ENCODE data around the gene OPCML.

Gene OPCML

DNA sequence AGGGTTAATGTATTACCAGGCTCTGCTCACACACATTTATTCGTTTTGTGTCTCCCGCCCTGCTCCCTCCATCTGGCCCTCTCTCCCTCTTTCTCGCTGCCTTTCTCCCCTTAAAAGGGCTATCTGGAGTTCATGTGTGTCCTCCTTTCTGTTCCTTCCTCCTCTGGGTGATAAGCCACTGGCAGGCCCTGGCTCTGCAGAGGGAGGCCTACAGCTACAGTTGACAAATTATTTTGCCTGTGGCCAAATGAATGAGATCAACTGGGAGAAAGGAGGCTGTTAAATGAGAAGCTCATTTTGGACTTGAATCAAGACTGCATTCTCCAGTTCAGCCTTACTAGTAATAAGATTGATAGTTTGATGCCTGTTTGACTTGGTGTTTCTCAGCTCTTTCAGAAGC lies 17.5 kb upstream of the OPCML start:
- Histone ChIP-seq H3K9me2 (replicated peaks; ENCODE audit: insufficient read depth, low read length) (no peaks in the 10 kb centered on the region), H3K27ac (ENCODE audit: low read depth, low read length) (no peak overlapping the region), H3K36me3 (ENCODE audit: low read length) (no peaks in the 10 kb centered on the region), H3K27me3 (ENCODE audit: low read length) (no peaks in the 10 kb centered on the region), H4K20me1 (ENCODE audit: low read depth, low read length) (no peaks in the 10 kb centered on the region), H3K79me2 (ENCODE audit: insufficient read depth, low read length) (no peaks in the 10 kb centered on the region), H2AFZ (ENCODE audit: low read depth, low read length, severe bottlenecking) (no peak overlapping the region), H3K4me2 (ENCODE audit: low read depth, low read length, poor library complexity, severe bottlenecking) (no peak overlapping the region), H3K9me3 (ENCODE audit: insufficient read depth, low read length) (no peaks in the 10 kb centered on the region), H3F3A (ENCODE audit: insufficient read depth) (no peaks in the 10 kb centered on the region), H3K9ac (ENCODE audit: low read length) (no peak overlapping the region), H3K4me3 (ENCODE audit: insufficient read depth, low read length, poor library complexity, severe bottlenecking) (no peak overlapping the region)
- TF ChIP-seq, protein P1, sequence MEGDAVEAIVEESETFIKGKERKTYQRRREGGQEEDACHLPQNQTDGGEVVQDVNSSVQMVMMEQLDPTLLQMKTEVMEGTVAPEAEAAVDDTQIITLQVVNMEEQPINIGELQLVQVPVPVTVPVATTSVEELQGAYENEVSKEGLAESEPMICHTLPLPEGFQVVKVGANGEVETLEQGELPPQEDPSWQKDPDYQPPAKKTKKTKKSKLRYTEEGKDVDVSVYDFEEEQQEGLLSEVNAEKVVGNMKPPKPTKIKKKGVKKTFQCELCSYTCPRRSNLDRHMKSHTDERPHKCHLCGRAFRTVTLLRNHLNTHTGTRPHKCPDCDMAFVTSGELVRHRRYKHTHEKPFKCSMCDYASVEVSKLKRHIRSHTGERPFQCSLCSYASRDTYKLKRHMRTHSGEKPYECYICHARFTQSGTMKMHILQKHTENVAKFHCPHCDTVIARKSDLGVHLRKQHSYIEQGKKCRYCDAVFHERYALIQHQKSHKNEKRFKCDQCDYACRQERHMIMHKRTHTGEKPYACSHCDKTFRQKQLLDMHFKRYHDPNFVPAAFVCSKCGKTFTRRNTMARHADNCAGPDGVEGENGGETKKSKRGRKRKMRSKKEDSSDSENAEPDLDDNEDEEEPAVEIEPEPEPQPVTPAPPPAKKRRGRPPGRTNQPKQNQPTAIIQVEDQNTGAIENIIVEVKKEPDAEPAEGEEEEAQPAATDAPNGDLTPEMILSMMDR (IDR thresholded peaks at IDR 0.05; ENCODE audit: insufficient read depth, low read length, poor library complexity, severe bottlenecking), result no peak
- TF ChIP-seq EZH2phosphoT487 (conservative IDR thresholded peaks at IDR 0.05; ENCODE audit: low read length), result no peak

DNA sequence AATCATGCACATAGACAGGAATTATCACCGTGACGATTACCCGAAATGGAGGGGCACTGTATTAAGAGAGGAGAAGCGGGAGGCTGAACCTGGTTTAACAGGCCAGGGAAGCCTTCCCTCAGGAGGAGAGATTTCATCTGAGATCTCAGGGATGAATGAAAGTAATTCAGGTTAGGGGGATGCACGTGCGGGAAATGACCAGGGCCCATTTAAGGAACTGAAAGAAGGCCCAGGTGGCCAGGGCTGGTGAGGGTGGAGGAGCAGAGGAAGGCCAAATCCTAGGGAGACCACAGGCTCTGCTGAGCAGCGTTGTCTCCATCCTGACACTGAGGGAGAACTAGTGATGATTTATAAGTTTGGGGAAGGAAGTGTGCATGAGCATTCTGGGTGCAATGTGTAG lies 16.3 kb upstream of the OPCML start:
- TF ChIP-seq, protein P1 (IDR thresholded peaks at IDR 0.05; ENCODE audit: insufficient read depth, low read length, poor library complexity, severe bottlenecking), result no peak
- no peak for TF ChIP-seq EZH2phosphoT487 (conservative IDR thresholded peaks at IDR 0.05; ENCODE audit: low read length)
- Histone ChIP-seq H2AFZ (ENCODE audit: low read depth, low read length, severe bottlenecking) (no peak overlapping the region), H3K4me3 (ENCODE audit: insufficient read depth, low read length, poor library complexity, severe bottlenecking) (no peak overlapping the region), H3K9me2 (replicated peaks; ENCODE audit: insufficient read depth, low read length) (no peaks in the 10 kb centered on the region), H3K27ac (ENCODE audit: low read depth, low read length) (no peak overlapping the region), H3K4me2 (ENCODE audit: low read depth, low read length, poor library complexity, severe bottlenecking) (no peak overlapping the region), H3F3A (ENCODE audit: insufficient read depth) (no peaks in the 10 kb centered on the region), H3K27me3 (ENCODE audit: low read length) (no peaks in the 10 kb centered on the region), H3K9ac (ENCODE audit: low read length) (no peak overlapping the region), H3K79me2 (ENCODE audit: insufficient read depth, low read length) (no peaks in the 10 kb centered on the region), H4K20me1 (ENCODE audit: low read depth, low read length) (no peaks in the 10 kb centered on the region), H3K9me3 (ENCODE audit: insufficient read depth, low read length) (no peaks in the 10 kb centered on the region), H3K36me3 (ENCODE audit: low read length) (no peaks in the 10 kb centered on the region)

GRCh38 chr11:133547808-133548494 lies 15.7 kb upstream of the OPCML start:
- Histone ChIP-seq H3K4me2 (ENCODE audit: low read depth, low read length, poor library complexity, severe bottlenecking) (no peak overlapping the region), H3K9me2 (replicated peaks; ENCODE audit: insufficient read depth, low read length) (no peaks in the 10 kb centered on the region), H3K9me3 (ENCODE audit: insufficient read depth, low read length) (no peaks in the 10 kb centered on the region), H3K27me3 (ENCODE audit: low read length) (no peaks in the 10 kb centered on the region), H2AFZ (ENCODE audit: low read depth, low read length, severe bottlenecking) (no peak overlapping the region), H4K20me1 (ENCODE audit: low read depth, low read length) (no peaks in the 10 kb centered on the region), H3K27ac (ENCODE audit: low read depth, low read length) (no peak overlapping the region), H3K4me3 (ENCODE audit: insufficient read depth, low read length, poor library complexity, severe bottlenecking) (no peak overlapping the region), H3K36me3 (ENCODE audit: low read length) (no peaks in the 10 kb centered on the region), H3K79me2 (ENCODE audit: insufficient read depth, low read length) (no peaks in the 10 kb centered on the region), H3F3A (ENCODE audit: insufficient read depth) (no peaks in the 10 kb centered on the region), H3K9ac (ENCODE audit: low read length) (no peak overlapping the region)
- no peak for TF ChIP-seq EZH2phosphoT487 (conservative IDR thresholded peaks at IDR 0.05; ENCODE audit: low read length)
- TF ChIP-seq, protein P1 (IDR thresholded peaks at IDR 0.05; ENCODE audit: insufficient read depth, low read length, poor library complexity, severe bottlenecking), result no peak
